GM18867 (cell line): ENCODE results near the gene SRP54.
"Not testable (repeated sequence)": the region's sequence is repeated elsewhere in the genome, so short reads cannot be mapped to it uniquely, and the experiment has no call there.

ENCODE experiments used
- ATAC-seq: cut with Tn5 transposase; IDR thresholded peaks from one replicate; pipeline ENCODE4 v1.9.1; 2021; ENCODE audit warnings: mild to moderate bottlenecking, moderate library complexity; ENCODE audit not compliant: unreplicated experiment

Gene SRP54

GRCh38 chr14:34982421-34983147 is at the start of gene SRP54:
TSS of gene SRP54 (plus strand) at chr14:34982992. CDS start at chr14:34996710, 13,718 bp downstream.
- ATAC-seq = peak; percentile 77

GRCh38 chr14:34933301-34933700 is 49.5 kb upstream of the SRP54 start:
- no peak for ATAC-seq

- no peak for ATAC-seq
Measured at GRCh38 chr14:34935488-34935887, 47.3 kb upstream of the SRP54 start.

- ATAC-seq = no peak
Measured at GRCh38 chr14:34937442-34937841, 45.4 kb upstream of the SRP54 start.

- ATAC-seq = no peak
Measured at GRCh38 chr14:34937876-34938275, 44.9 kb upstream of the SRP54 start.

- ATAC-seq = no peak
Measured at GRCh38 chr14:34943506-34943905, 39.3 kb upstream of the SRP54 start.

- no peak for ATAC-seq
Measured at GRCh38 chr14:34944744-34945143, 38.0 kb upstream of the SRP54 start.

- ATAC-seq = no peak
Measured at GRCh38 chr14:34946699-34947098, 36.1 kb upstream of the SRP54 start.

GRCh38 chr14:34951286-34951685 is 31.5 kb upstream of the SRP54 start:
- ATAC-seq = no peak

- ATAC-seq = no peak
Measured at GRCh38 chr14:34956931-34957330, 25.9 kb upstream of the SRP54 start.

- ATAC-seq = no peak
Measured at GRCh38 chr14:34957771-34958286, 25.0 kb upstream of the SRP54 start.

- not testable (repeated sequence) for ATAC-seq
Measured at GRCh38 chr14:34962106-34962505, 20.7 kb upstream of the SRP54 start.

GRCh38 chr14:34964977-34965764 is 17.6 kb upstream of the SRP54 start:
- ATAC-seq = no peak

- ATAC-seq = no peak
Measured at GRCh38 chr14:34965912-34966311, 16.9 kb upstream of the SRP54 start.

GRCh38 chr14:34966413-34966812 is 16.4 kb upstream of the SRP54 start:
- ATAC-seq = peak; percentile 88

GRCh38 chr14:34970665-34971064 is 12.1 kb upstream of the SRP54 start:
- no peak for ATAC-seq

- ATAC-seq = no peak
Measured at GRCh38 chr14:34971381-34971780, 11.4 kb upstream of the SRP54 start.

- no peak for ATAC-seq
Measured at GRCh38 chr14:34971801-34972200, 11.0 kb upstream of the SRP54 start.

GRCh38 chr14:34978444-34978843 is 4.3 kb upstream of the SRP54 start:
- ATAC-seq = no peak

- no peak for ATAC-seq
Measured at GRCh38 chr14:34980337-34980900, 2.4 kb upstream of the SRP54 start.

GRCh38 chr14:34981743-34982420 is 910 bp upstream of the SRP54 start:
- peak; percentile 9 for ATAC-seq
